ENCODE measurements around the gene COL20A1. TPM values are rescaled to one million over a fixed set of nuclear protein-coding genes. Genes with fewer than 3 reads are reported as not detected.

COL20A1 gene
- total RNA-seq, 2 donors from 2014 or later = not detected

GRCh38 chr20:63259734-63260460 lies 33.1 kb upstream of the COL20A1 start:
- H3K36me3 ChIP-seq (replicated peaks in 1 of 2; ENCODE audit: insufficient read depth in 1 of 2, low read depth in 2 of 2) = no peaks in the 10 kb centered on the region
- H3K27ac ChIP-seq = no peak overlapping the region
- TF ChIP-seq CTCF (IDR thresholded peaks at IDR 0.05) (no peak), POLR2A (IDR thresholded peaks at IDR 0.05) (no peak)
- ATAC-seq (no peak), DNase-seq (no peak)
- H3K9me3 ChIP-seq = no peaks in the 10 kb centered on the region
- intact Hi-C loops (cut with DNase I) = no loop called here
- H3K4me1 ChIP-seq = no peaks in the 10 kb centered on the region
- peaks cover 0 to 10% of the 10 kb centered on the region in 2 donors for H3K27me3 ChIP-seq
- no peak overlapping the region for H3K4me3 ChIP-seq
- 49 to 57% methylated on average over 9 to 20 of the region's 25 CpGs for WGBS, 2 donors

GRCh38 chr20:63260521-63260920 lies 32.5 kb upstream of the COL20A1 start:
- TF ChIP-seq CTCF (IDR thresholded peaks at IDR 0.05) = no peak
- no peak for TF ChIP-seq POLR2A (IDR thresholded peaks at IDR 0.05)
- ATAC-seq = no peak
- Histone ChIP-seq H3K27me3 (peaks cover 0 to 4% of the 10 kb centered on the region in 2 donors), H3K4me3 (no peak overlapping the region), H3K4me1 (no peaks in the 10 kb centered on the region), H3K36me3 (replicated peaks in 1 of 2; ENCODE audit: insufficient read depth in 1 of 2, low read depth in 2 of 2) (no peaks in the 10 kb centered on the region), H3K9me3 (no peaks in the 10 kb centered on the region), H3K27ac (no peak overlapping the region)
- intact Hi-C loops (cut with DNase I) = no loop called here
- DNase-seq = no peak
- 72% methylated on average over 15 of the region's 15 CpGs; no CpG with 5 or more reads in 1 of the 2 donors for WGBS, 2 donors

- H3K4me1 ChIP-seq = no peaks in the 10 kb centered on the region
- no peaks in the 10 kb centered on the region for H3K27me3 ChIP-seq
- TF ChIP-seq POLR2A (IDR thresholded peaks at IDR 0.05) = no peak
- no peak for TF ChIP-seq CTCF (IDR thresholded peaks at IDR 0.05)
- DNase-seq = no peak
- 35 to 48% methylated on average over 16 to 25 of the region's 25 CpGs for WGBS, 2 donors
- ATAC-seq = no peak
- H3K36me3 ChIP-seq (replicated peaks in 1 of 2; ENCODE audit: insufficient read depth in 1 of 2, low read depth in 2 of 2) = no peaks in the 10 kb centered on the region
- H3K4me3 ChIP-seq = no peak overlapping the region
- intact Hi-C loops (cut with DNase I) = no loop called here
- H3K9me3 ChIP-seq = no peaks in the 10 kb centered on the region
- no peak overlapping the region for H3K27ac ChIP-seq
Measured at GRCh38 chr20:63261060-63261794, 31.8 kb upstream of the COL20A1 start.

- DNase-seq = no peak
- intact Hi-C loops (cut with DNase I) = no loop called here
- TF ChIP-seq CTCF (IDR thresholded peaks at IDR 0.05) = no peak
- no peak for TF ChIP-seq POLR2A (IDR thresholded peaks at IDR 0.05)
Measured at GRCh38 chr20:63261795-63262528, 31.0 kb upstream of the COL20A1 start.

More at GRCh38 chr20:63261795-63262528, 31.0 kb upstream of the COL20A1 start:
- Histone ChIP-seq H3K4me3 (no peak overlapping the region), H3K36me3 (replicated peaks in 1 of 2; ENCODE audit: insufficient read depth in 1 of 2, low read depth in 2 of 2) (no peaks in the 10 kb centered on the region), H3K27ac (no peak overlapping the region), H3K4me1 (no peaks in the 10 kb centered on the region), H3K9me3 (no peaks in the 10 kb centered on the region), H3K27me3 (no peaks in the 10 kb centered on the region)
- WGBS, 2 donors = 29 to 39% methylated on average over 29 to 30 of the region's 30 CpGs
- no peak for ATAC-seq
